ENCODE measurements around the gene GPC5.

GRCh38 chr13:91348906-91349435 is 49.5 kb upstream of the GPC5 start:
- TF ChIP-seq POLR2A (IDR thresholded peaks at IDR 0.05) (peak in 1 of 2 donors; percentile 17), POLR2AphosphoS5 (IDR thresholded peaks at IDR 0.05) (peak; percentile 58)
